GM19468 (cell line): ENCODE results near the gene EPS8L2.
"Not testable (repeated sequence)": the region's sequence is repeated elsewhere in the genome, so short reads cannot be mapped to it uniquely, and the experiment has no call there.

Source experiments
- ATAC-seq: cut with Tn5 transposase; IDR thresholded peaks from one replicate; pipeline ENCODE4 v1.9.1; 2021; ENCODE audit warnings: mild to moderate bottlenecking, moderate library complexity, moderate number of reproducible peaks; ENCODE audit not compliant: unreplicated experiment; ENCODE audit errors: extremely low read depth

EPS8L2 gene

DNA sequence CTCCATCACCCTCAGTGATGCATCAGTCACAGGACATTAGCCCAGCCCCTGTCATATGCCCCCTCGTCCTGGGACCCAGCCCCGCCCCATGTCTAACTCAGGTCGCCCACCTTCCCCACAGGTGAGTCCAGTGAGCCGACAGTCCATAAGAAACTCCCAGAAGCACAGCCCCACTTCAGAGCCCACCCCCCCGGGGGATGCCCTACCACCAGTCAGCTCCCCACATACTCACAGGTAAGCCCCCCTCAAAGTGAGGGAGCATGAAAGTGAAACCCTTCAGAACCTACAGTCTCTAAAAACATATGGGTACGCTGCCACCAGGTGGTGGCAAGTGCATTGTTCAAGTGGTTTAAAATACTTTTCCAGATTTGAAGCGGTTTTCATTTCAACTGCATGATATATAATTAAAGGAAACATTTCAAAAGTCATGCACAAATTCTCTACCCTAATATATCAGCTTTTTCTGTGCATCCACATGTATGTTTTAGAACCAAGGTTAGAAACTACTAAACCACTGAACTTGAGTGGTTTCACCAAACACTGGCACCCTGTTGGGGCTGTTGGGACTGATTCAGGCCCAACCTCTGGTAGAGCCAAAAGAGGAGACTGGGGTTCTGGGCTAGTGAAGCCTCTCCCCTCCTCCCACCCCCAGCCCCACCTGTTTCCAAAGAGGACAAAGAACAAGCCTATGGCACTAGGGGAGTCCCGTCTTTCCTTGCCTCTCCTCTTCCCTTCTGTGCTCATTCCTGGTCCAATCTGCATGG is 17.3 kb downstream of the EPS8L2 start:
- no peak for ATAC-seq

DNA sequence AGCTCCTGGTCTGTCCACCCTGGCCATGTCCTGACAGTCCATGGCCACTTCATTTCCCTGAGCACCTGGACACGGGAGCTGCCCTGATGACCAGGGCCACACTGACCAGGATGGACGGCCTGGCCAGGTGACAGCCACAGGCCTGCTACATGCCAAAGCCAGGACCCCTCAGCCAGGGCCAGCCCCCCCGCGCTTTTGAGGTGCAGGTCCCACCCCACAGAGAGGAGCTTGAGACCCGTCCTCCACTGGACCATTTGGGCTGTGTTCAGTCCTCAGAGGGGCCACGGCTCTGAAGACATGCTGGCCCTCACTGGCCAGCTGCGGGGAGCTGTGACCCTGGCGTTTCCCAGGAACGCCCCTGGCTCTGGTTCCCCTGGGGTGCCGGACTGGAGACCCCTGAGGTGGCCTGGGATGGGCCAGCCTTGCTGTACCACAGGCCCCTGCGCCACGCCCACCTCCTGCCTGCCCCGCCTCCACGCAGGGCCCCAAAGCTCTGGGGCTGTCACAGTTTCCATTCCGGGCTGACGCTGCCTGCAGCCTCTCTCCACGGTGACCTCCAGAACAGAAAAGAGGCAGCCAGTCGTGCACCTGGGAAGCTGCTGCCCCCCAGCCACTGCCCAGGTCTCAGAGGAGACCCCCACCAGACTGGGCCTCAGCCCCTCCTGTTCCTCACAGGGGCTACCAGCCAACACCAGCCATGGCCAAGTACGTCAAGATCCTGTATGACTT is 18.2 kb downstream of the EPS8L2 start:
- no peak for ATAC-seq

DNA sequence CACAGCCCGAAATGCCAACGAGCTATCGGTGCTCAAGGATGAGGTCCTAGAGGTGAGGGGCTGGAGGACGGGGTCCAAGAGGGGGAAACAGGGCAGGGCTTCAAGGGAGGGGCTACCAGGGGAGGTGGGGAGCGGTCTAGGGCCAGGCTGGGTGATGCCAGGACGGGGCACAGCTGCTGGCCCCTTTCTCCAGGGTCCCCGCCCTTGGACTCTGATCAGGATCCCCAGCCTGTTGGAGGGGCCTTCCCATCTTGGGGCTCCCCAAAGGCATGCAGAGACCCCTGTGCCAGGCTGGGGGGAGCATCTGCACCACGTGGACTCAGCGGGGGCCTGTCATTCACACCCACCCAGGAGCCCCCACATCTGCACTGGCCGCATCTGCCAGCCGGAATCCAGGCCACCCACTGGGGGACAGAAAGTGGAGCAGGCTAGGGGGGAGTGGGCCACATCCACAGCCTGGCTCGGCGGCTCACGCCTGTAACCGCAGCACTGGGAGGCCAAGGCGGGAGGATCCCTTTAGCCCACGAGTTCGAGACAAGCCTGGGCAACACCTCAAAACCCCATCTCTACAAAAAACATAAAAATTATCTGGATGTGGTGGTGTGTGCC is 18.9 kb downstream of the EPS8L2 start:
- no peak for ATAC-seq

DNA sequence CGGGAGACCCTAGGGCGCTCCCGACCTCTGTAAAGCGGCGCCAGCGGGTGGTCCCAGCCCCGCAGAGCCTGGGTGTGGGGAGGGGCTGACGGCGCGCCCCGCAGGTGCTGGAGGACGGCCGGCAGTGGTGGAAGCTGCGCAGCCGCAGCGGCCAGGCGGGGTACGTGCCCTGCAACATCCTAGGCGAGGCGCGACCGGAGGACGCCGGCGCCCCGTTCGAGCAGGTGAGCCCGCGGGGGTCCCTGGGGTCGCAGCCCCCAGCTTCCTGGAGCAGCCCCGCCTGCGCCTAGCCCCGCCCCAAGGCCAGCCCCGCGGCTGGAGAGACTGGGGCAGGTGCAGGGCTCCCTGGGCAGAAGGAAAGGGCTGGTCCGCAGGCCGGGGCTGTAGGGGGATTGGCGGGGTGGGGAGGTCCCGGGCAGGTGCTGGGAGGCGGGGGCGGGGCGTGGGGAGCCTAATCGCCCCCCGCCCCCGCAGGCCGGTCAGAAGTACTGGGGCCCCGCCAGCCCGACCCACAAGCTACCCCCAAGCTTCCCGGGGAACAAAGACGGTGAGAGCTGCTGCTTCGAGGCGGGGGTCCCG is 19.7 kb downstream of the EPS8L2 start:
- ATAC-seq = no peak

DNA sequence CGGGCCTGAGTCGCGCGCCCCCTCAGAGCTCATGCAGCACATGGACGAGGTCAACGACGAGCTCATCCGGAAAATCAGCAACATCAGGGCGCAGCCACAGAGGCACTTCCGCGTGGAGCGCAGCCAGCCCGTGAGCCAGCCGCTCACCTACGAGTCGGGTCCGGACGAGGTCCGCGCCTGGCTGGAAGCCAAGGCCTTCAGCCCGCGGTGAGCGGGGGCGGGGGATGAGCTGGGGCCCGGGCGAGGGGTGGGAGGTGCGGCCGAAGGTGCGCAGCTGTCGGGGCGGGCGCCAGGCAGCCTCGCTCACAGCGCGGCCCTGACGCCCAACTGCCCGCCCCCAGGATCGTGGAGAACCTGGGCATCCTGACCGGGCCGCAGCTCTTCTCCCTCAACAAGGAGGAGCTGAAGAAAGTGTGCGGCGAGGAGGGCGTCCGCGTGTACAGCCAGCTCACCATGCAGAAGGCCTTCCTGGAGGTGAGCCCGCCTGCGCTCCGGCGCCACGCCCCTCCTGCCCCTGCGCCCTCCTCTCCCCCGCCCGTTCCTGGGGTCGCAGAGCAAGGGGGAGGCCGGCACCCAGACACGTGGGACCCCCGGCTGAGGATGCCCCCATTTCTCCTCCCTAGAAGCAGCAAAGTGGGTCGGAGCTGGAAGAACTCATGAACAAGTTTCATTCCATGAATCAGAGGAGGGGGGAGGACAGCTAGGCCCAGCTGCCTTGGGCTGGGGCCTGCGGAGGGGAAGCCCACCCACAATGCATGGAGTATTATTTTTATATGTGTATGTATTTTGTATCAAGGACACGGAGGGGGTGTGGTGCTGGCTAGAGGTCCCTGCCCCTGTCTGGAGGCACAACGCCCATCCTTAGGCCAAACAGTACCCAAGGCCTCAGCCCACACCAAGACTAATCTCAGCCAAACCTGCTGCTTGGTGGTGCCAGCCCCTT is 20.5 kb downstream of the EPS8L2 start:
- ATAC-seq = no peak

DNA sequence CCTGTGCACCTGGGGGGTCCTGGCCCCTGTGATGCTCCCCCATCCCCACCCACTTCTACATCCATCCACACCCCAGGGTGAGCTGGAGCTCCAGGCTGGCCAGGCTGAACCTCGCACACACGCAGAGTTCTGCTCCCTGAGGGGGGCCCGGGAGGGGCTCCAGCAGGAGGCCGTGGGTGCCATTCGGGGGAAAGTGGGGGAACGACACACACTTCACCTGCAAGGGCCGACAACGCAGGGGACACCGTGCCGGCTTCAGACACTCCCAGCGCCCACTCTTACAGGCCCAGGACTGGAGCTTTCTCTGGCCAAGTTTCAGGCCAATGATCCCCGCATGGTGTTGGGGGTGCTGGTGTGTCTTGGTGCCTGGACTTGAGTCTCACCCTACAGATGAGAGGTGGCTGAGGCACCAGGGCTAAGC is 21.3 kb downstream of the EPS8L2 start:
- ATAC-seq = no peak

DNA sequence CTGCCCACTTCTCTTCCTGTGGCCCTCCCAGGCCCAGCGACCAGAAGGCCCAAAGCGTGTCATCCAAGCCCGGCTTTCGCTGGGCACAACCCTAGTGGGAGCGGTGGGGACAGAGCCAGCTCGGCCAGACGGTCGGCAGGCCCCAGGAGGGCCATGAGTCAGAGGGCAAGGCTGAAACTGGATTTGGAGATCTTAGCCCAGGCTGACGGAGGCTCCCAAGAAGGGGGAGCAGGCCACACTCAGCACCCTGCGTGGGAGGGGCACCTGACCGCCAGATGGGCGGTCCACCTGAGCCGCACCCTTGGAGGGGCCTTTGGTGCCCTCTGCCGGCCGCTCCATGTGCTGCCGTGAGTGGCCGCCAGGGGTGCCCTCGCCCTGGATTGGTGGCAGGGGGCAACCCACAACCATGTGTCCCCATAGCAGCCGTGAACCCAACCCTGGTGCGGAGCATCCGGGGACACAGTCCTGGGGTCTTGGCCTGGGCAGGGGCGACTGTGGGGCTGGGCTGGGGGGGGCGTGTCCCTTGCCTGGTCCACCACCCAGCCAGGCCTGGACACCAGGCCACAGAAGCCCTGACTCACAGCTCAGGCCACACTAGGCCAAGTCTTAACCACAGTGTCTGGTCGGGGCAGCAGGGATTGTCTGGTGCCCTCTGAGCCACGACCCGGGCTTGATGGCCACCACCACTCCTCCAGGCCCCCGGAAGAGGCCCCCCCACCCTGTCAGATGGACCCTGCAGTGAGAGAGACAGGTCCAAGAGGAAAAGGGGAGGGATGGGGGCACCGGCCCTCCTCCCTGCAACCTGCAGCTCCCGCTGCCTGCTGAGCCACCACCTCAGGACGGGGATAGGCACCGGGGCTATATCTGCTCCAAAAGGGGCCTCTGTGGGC is 22.1 kb downstream of the EPS8L2 start:
- no peak for ATAC-seq

DNA sequence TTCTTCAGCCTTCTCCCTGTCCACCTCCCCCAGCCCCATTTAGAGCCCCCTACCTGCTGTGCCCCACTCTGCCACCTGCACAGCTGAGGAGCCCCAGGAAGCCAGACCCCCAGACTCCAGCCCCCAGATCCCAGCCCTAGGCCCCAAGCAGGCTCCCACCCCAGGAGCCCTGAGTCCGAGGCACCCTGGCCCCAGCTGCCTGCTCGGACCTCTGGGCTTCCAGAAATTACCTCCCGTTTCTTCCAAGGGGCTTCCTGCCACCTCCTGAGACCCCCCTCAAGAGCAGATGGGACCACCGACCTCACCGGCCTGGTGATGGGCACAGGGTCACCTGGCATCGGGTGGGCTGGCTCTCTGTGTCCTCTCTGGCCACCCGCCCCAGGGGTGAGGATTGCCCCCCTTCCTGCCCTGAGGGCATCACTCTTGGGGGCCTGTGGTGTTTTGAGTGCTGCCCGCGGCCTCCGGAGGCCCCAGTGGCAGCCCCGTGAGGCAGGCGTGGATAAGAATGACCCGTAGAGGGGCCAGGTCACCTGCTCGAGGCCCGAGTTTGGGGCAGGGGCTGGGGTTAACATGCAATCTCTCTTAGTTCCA is 23.0 kb downstream of the EPS8L2 start:
- no peak for ATAC-seq

DNA sequence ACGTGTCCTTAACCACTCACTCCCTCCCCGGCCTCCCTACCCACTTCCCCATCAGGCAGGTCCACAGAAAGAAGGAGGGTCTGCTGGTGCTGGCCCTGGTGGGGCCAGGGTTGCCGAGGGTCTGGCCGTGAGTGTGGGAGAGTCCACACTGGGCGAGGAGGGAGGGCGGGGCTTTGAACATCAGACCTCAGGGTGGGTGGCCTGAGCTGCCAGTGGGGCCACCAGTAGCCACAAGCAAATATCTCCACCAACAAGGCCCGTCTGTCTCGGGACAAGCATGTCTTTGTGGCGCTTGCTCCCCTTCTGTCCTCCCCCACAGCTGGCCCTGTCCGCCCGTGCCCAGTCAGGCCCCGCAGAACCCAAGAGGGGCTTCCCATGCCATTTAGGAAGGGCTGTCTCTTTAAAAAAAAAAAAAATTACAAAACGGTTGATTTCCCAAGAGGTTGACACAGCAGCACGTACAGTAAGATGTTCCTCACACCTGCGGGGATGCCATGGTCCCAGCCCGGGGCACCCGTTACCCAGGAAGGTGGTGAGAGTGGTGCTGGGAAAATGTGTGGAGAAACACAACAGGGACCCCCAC is 23.6 kb downstream of the EPS8L2 start:
- ATAC-seq = no peak

DNA sequence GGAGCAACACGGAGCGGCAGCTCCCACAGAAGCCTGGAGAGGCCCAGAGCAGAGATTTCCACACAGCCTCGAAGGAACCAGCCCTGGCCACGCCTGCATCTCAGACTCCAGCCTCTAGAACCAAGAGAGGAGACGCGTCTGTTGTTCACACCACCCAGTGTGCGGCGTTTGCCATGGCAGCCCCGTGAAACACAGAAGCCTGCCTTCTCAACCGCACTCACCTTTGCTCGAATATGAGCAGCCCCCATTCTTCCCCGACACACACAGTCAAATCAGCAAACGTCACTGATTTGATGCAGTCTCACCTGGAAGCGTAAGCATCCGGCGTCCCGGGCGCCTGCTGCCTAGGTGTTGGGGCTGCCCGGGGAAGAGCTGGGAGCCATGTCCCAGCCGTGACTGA is 27.0 kb downstream of the EPS8L2 start:
- ATAC-seq = no peak

DNA sequence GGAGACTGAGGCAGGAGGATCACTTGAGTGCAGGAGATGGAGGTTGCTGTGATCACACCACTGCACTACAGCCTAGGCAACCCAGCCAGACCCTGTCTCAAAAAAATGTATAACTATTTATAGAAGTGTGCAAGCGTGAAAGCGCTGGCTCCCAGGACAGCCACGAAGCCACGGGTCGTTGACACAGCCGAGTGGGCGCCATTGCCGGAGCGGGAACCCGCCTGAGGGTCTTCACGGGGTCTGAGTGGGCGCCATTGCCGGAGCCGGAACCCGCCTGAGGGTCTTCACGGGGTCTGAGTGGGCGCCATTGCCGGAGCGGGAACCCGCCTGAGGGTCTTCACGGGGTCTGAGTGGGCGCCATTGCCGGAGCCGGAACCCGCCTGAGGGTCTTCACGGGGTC is 28.5 kb downstream of the EPS8L2 start:
- ATAC-seq = not testable (repeated sequence)

DNA sequence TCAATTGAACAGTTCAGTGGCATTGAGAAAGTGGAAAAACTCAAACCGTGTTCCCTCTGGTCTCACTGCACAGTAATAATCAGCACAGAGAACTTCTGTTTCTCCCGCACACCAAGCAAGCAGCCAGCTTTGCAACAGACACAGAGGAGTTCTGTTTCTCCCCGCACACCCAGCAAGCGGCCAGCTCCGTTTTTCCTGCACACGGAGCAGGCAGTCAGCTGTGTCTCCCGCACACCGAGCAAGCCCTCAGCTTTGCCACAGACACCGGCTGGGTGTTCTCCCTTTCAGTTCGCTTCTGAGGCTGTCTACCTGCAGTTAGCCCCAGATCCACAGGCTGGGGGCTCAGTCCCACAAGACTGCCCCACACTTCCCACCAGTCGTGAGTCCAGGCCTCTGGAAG is 31.3 kb downstream of the EPS8L2 start:
- no peak for ATAC-seq

DNA sequence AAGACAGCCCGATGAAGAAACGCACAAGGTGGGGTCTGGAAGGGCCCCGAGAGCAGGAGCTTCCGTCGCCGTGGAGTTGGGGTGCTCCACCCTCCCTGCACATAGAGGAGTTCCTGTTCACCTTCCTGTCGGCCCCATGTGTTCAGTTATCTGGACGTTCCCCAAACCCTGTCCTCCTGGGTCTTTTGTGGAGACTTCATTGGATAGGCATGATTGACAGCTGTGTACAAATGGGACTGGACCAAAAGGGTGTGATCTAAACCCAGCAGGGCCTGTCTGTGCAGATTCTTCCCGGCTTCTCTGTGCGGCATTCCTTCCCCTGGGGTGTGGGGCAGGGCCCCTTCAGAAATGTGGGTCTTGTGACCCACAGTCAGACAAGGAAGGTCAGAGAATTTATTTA is 31.9 kb downstream of the EPS8L2 start:
- ATAC-seq = not testable (repeated sequence)

DNA sequence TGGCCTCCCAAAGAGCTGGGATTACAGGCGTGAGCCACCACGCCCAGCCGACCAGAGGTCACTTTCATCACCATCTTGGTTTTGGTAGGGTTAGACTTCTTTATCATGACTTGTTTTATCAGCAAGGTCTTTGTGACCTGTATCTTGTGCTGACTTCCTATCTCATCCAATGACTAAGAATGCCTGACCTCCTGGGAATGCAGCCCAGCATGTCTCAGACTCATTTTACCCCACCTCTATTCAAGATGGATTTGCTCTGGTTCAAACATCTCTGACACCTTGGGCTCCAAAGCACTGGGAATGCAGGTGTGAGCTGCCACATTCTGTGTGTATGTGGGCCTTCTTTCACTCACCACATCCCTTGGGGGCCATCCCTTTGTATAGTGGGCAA is 36.1 kb downstream of the EPS8L2 start:
- no peak for ATAC-seq

DNA sequence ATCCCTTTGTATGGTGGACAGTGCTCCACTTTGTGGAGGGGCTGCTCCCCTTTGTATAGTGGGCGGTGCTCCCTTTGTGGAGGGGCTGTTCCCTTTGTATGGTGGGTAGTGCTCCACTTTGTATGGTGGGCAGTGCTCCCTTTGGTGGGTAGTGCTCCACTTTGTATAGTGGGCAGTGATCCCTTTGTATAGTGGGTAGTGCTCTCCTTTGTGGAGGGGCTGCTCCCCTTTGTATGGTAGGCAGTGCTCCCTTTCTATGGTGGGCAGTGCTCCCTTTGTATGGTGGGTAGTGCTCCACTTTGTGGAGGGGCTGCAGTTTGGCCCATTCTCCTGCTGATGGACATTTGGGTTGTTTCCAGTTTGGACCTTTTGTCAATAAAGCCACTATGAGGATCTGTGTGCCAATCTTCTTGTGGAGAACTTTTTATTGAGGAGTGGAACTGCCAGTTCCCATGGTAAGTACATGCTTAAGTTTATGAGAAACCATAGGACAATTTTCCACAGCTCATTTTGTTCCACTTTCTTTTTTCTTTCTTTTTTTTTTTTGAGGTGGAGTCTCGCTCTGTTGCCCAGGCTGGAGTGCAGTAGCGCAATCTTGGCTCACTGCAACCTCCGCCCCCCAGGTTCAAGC is 36.7 kb downstream of the EPS8L2 start:
- ATAC-seq = no peak

DNA sequence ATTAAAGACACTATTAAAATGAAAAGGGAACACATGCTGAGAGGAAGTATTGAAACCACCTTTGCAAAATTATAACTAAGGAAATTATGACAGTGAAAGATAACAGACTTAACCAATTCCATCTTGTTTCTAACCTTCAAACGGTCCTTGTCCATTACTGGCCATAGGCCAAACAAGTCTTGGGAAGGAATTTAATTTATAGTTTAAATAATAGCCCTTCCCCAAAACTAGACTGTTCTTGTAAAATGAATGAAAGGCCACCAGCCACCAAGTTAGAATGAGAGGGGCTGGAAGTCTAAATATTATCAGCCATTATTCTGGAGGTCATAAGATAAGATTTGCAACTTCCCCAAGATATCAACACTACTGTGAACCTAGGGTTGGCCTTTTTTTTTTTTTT is 39.4 kb downstream of the EPS8L2 start:
- no peak for ATAC-seq

DNA sequence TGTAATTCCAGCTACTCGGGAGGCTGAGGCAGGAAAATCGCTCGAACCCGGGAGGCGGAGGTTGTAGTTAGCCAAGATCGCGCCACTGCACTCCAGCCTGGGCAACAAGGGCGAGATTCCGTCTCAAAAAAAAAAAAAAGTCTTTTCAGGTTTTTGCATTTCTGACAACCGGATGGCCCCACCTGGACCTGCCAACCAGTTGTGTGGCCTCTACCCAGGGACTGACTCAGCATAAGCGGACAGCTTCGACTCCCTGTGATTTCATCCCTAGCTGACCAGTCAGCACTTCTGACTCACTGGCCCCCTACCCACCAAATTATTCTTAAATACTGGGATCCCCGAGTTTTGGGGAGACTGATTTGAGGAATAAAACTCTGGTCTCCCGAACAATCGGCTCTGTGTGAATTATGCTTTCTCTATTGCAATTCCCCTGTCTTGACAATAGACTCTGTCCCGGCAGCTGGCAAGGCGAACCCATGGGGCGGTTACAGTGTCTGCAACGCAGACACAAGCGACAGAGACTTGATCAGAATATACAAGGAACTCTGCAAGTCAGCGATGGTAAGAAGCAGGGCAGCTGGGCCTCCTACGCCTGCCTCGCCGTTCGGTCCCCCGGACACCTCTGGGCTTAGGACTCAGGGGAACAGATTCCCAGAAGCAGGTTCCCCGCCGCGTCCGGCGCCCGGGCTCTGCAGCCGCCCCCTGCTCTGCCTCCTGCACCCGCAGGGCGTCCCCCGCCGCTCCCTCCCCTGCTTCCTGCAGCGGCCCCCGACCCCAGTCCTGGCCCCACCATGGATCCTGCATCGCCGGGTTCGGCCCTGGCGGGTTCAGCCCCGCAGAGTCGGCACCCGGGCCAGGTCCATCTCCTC is 40.5 kb downstream of the EPS8L2 start:
- ATAC-seq = no peak
